HCEC 1CT (cell line): Measurements from ENCODE around the gene FBXL2.

Experiments used
- DNase-seq: peaks from one replicate; pipeline ENCODE4 v3.0.0-alpha.2; 2017

FBXL2 gene, protein sequence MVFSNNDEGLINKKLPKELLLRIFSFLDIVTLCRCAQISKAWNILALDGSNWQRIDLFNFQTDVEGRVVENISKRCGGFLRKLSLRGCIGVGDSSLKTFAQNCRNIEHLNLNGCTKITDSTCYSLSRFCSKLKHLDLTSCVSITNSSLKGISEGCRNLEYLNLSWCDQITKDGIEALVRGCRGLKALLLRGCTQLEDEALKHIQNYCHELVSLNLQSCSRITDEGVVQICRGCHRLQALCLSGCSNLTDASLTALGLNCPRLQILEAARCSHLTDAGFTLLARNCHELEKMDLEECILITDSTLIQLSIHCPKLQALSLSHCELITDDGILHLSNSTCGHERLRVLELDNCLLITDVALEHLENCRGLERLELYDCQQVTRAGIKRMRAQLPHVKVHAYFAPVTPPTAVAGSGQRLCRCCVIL

DNA sequence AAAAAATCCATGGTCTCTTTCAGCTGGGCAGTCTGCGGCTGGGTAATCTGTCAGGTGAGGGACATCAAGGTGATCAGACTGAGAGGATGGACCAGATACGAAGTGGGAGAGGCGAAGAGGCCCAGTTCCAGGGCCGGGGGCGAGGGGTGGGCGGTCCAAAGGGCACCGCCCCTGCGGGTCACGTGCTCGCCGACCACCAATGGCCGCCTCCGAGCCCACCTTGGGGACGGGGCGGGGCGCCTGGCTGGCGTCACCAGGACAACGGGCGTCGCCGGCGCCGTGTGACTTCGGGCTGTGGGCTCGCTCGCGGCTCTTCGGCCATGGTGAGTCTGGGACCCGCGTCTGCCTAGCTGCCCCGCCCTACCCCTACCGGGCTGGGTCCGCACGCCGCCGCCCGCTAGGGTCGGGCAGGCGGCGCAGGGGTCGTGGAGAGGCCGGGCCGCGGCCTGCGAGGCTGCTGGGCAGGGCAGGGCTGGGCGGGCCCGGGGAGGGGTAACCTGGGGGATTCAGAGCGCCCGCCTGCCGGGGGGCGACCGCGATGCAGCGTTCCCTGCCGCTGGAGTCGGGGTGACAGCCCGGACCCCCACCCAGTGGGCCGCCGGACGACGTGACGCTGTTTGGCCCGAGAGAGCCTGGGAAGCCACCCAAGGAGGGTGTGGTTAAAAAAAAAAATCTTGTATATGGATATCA is at the start of gene FBXL2:
FBXL2 (plus strand) TSS at position 250 of the 690 bp plus-strand sequence; CDS start at position 321, 71 bp downstream.
- peak; percentile 63 for DNase-seq

DNA sequence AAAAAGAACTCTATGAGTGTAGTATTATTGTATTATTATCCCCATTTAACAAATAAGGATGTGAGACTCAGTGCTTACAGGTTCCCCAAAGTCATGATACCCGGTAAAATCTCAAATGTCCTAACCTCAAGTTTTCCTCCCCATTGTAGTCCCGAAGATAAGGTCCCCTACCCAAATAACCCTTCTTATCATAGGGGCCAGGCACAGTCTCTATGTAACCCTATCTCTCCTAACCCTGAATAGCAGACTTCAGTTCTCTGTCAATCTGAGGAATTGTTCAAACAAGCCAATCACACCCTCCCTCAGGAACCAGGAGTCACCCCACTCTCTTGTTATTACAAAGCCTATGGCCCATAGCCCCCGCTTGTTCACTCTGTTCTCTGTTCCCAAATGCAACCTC is 48.2 kb upstream of the FBXL2 start:
- DNase-seq: no peak

DNA sequence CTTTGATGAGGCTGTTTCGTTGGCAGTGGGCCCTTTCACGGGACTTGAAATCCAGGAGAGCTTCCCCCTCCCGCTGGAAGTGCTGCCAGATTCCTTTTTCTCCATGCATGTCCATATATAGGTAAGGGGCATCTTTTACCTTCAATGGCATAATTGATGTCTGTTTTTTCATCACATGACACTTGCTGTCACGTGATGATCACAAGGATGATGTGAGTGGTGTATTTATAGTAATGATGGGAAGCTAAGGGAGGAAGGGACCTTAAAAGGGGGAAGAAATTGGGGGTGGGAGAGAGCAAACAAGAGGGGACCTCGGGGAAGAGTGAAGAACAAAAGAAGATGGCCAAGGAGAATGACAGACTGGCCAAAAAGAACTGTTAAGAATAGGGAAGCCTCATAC is 47.3 kb upstream of the FBXL2 start:
- no peak for DNase-seq

DNA sequence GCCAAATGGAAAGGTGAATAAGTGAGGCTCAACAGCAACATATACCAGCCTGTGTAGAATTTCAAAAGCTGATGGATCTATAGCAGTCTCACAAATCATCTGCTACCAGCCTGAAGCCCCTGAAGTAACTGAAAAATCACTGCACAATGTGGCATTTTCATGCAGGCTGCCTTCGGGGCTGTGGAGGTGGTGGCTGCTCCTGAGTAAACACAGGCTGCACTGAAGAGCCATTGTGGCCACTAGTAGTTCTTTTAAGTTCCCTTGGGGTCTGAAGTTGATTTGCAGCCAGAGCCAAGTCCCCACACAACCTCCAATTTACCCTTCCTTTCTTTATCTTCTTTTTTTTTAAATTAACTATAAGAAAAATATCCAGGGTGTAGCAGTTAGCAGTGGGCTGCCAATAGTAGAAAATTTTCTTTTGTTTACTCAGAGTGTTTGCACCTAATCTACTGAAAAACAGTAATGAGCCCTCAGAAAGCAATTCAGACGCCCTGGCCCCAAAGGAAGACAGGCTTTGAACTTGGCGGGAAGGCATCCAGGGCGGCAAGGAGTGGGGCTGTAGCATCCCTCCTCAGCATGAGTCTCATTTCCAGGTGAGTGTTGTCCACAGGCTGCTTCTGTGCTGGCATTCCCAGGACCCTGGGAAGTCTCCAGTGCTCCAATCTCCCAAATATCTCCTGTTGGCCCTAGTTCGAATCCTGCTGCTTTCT is 45.3 kb upstream of the FBXL2 start:
- no peak for DNase-seq

DNA sequence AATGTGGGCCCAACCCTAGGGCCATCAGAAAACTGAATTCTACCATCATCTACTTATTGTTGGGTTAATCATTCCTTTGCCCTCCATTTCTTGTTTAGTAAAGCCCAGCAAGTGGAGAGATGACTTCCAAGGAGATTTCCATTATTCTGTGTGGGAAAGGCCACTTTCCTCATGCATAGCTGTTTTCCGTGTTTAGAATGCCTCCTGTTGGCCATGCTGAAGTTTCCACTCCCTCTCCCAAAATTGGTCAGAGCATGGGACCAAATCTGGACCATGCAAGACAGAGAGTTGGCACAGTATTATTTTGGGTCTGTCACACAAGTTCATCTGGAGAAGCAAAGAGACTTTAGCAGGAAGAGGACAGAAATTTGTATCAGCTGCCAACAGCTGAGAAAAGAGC is 43.4 kb upstream of the FBXL2 start:
- no peak for DNase-seq

DNA sequence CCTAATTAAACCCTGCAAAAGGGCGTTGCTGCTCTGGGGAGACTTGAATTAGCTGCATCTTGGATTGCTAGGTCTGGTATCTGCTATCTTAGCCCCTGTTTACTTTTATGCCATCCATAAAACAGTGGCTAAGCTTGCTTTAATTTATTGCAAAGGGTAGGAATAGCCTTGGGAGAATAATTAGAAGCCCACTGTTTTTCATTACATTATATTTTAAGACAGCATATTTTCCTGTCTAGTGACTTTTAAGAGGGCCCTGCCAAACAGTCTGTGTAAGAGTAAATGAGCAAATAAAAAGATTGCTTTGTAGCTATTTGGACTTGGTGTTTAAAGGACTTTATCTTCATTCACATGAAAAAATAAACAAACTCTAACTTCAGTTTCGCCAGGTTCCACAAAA is 41.2 kb upstream of the FBXL2 start:
- no peak for DNase-seq

DNA sequence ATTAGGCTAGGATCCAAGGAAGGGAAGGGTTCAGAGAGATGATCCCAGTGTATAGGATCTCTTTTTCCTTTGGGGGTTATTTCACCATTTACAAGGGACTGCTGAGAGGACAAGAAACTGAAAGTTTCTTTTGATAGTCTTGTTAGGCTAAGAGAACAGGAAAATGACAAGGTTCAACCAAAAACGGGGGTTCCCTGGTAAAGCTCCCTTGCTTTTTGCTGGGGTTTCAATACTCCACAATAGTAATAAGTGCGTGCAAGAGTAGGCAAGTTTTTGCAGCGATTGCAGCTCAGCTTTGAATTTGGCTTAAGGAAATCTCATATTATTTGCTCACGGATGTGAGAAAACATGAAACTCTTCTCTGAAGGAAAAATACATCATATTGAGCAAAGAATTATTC is 39.8 kb upstream of the FBXL2 start:
- no peak for DNase-seq

DNA sequence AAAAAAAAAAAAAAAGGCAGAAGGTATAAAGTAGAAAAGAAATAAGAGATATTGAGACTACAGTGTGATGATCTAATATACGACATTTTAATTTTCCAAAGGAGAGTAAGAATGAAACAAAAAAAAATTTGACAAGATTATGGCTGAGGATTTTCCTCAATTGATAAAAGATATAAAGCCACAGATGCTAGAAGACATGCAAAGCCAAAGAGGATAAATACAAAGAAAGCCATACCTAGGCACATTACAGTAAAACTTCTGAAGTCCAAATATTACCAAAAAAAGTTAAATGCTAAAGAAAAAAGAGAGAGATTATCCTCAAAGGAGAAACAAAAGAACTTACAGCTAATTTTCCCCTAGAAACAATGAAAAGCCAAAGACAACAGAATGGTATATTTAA is 38.3 kb upstream of the FBXL2 start:
- DNase-seq: no peak

DNA sequence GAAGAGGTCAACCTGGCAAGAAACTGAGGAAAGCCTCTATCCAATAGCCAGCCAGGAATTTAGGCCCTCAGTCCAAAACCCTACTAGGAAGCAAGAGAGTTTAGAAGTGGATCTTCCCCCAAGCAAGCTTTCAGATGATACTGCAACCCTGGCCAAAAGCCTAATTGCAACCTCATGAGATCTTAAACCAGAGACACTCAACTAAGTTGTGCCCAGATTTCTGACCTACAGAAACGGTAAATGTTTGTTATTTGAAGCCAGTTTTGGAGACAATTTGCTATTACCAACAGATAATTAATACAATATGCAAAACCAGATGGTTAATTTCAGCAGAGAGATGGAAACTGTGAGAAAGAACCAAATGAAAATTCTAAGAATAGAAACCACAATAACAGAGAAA is 37.0 kb upstream of the FBXL2 start:
- DNase-seq: no peak

DNA sequence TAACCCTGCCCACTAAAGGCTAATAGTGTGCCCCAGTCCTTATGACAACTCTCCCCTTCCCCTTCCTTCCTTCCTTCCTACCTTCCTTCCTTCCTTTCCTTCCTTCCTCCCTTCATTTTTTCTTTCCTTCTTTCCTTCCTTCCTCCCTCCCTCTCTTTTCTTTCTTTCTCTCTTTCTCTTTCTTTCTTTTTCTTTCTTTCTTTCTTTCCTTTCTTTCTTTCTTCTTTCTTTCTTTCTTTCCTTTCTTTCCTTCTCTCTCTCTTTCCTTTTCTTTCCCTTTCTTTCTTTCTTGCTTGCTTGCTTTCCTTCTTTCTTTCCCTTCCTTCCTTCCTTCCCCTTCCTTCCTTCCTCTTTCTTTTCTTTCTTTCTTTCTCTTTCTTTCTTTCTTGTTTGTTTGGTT is 30.5 kb upstream of the FBXL2 start:
- no peak for DNase-seq

DNA sequence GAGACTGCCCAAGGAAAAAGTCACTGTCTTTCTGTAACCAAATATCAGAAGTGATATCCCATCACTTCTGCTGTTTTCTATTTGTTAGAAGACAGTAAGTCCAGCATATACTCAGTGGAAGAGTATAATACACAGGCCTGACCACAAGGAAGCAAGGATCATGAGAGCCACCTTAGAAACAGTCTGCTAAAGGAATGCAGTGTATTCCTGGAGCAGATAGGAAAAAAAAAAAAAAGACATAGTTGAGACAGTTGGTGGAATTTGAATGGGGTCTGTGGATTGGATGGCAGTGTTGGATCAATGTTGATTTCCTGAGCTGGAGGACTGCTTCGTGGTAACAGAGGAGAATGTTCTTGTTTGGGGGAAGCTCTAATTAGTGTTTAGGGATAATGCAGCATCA is 26.5 kb upstream of the FBXL2 start:
- no peak for DNase-seq

DNA sequence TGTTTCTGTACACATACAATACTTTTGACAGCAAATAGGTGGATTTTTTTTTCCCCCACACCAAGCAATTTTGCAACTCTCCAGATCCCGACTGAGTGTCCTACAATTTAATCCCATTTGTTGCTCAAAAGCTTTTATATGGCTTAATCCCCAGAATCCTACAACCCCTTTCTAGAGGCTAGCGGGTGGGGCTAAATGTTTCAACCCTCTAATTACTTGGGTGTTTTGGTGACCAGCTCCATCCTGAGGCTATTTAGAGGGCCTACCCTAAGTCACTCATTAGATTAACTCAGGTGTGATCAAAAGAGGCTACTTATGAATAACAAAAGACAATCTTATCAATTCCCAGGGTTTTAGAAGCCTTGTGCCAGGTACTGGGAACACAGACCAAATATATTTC is 21.0 kb upstream of the FBXL2 start:
- DNase-seq: no peak

DNA sequence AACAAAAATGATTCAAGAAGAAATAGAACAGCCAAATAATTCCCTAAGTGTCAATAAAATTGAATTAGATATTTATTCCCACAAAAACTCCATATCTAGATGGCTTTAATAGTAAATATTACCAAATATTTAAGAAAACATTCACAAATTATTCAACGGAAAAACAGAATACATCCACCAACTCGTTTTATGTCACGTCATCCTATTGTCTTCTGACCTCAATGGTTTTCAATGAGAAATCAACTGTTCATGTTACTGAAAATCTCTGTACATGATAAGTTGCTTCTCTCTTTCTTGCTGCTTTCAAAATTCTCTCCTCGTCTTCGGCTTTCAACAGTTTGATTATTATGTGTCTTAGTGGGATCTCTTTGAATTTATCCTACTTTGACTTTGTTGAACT is 17.1 kb upstream of the FBXL2 start:
- no peak for DNase-seq

DNA sequence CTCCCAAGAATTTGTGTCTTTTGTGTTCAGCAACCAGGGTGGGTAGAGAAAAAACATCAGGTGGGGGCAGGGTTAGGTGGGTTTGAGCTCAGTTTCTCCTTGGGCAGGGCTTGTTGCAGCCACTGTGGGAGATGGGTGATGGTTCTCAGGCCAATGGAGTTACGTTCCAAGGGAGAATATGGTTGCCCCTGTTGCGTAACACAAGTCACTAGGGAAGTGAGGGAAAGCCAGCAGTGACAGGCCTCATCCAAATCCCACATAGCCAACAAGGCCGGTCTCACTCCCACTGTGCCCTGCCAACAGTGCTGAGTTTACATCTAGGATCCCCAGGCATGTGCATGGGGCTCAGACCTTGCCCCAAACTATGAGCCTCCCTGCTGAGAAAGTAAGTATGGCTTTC is 7.9 kb upstream of the FBXL2 start:
- no peak for DNase-seq

DNA sequence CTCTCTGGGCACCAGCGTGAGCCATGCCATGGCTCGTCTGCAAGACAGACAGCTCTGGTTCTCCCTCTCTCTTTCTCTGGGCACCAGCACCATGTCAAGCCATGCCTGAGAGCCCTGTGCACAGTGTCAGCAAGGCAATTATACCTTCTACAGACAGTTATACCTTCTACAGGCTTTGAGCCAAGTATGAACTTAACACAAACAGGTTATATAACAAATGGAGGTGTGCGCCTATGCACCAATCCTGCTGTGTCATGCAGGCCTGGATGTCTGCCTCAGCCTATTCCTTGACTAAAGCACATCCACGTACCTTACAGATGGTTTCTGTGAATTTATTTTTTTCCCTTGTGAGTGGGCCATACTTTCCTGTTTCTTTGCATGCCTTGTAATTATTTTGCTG is 5.9 kb upstream of the FBXL2 start:
- no peak for DNase-seq

DNA sequence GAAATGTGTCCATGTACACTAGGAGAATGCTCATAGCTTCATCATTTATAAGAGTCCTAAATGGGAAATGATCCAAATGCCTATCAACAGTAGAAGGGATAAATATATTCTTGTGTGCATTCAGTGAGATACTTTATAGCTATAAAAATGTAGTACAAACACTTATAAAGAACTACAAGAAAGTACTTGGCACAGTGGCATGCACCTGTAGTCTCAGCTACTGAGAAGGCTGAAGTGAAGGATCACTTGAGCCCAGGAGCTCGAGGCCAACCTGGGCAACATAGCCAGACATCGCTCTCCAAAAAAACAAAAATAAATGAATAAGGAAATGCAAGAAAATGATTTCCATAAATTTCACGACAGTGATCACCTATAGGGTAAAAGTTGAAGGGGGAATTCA is 3.6 kb upstream of the FBXL2 start:
- DNase-seq: no peak

DNA sequence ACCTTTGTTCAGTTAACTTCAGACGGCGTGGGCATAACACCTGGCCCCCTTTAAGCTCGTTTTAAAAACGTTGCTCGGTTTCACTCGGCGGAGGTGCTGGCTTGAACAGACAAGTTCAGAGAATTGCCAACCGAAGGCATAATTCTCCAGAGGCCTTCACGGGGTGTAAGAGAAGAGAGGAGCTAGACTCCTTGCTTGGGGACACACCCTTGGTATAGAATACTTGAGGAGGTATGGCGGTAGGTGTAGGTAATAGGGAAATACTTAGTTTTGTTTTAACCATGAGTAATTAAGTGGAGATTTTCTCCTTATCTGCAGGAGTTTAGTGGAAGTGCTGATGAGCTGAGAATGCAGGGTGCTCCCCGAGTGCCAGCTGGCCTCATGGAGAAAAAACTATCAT is 921 bp downstream of the FBXL2 start:
- DNase-seq: no peak

DNA sequence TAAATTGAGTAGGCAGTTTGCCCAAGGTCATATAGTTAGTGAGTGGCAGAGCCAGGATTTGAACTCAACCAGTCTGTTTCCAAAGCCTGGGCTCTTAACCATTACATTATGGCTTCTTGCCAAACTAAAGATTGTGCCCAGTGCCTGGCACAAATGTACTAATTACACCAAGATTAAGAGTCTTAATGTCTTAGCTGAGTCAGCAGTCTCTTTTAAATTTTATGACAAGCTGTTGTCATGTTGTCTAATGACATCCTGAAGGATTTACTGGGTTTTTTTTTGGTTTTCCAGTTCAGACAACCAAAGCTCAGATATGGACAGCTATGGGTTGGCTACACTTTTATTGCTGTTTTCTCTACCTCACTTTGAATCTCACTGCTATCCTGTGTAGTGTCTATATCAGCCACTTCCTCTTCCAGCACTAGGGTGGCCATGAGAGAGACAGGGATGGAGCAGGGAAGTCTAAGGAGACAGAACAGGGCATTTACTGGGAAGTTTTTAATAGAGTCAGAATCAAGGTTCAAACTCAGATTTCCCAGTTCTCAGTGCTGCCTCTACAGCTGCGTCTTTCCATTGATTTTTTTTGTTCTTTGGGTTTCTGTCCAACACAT is 10.5 kb downstream of the FBXL2 start:
- no peak for DNase-seq

DNA sequence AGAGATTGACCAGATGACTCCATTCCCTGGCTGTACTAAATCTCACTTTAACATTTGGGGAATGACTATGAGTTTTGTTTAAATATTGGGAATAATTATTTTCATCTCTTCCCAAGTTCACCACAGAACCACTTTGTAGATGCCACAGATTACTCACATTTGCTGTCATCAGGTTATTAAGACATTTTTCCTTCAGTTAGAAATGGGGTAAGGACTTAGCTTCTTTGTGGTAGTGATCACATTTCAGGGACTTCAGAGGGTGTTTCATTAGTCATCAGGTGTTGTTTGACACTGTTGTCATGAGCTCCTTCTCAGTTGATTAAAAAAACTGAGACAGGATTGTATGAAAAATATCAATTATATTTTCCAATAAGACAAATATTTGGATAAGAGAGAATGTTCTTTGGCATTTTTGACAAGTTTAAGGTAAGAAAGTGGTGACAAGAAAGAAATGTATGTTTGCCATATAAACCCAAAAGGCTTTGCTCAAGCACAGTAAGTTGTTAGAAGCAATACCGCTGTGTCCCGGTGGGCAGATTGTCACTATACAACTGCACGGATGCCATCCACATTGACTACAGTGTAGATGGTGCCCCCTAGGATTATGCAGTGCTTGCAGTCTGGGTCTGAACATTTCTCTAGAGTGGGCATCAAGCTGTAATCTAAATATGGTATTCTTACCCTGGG is 22.3 kb downstream of the FBXL2 start:
- peak; percentile 88 for DNase-seq

DNA sequence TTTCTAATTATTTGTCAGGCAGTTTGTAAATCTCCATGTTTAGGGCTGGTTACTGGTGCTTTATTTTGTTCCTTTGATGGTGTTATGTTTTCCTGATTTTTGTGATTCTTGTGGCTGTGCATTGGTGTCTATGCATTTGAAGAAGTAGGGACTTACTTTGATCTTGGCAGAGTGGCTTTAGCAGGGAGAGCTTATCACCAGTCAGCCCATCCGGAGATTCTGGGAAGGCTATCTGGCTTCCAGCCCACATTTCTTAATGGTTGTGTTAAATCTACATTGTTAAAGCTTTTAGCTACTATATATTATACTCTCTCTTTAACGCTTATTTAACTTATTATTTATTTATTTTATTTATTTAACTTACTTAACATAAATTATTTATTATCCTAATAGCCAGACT is 35.1 kb downstream of the FBXL2 start:
- DNase-seq: no peak

DNA sequence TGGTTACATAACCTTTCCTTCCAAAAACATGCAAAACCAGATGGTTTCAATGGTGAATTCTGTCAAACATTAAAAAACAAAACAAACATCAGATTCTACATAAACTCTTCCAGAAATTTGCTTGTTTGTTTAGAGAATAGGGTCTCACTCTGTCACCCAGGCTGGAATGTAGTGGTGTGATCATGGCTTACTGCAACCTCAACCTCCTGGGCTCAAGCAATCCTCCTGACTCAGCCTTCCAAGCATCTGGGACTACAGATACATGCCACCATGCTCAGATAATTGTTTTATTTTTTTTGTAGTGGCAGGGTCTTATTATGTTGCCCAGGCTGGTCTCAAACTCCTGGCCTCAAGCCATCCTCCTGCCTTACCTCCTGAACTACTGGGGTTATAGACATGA is 36.1 kb downstream of the FBXL2 start:
- DNase-seq: peak; percentile 43

DNA sequence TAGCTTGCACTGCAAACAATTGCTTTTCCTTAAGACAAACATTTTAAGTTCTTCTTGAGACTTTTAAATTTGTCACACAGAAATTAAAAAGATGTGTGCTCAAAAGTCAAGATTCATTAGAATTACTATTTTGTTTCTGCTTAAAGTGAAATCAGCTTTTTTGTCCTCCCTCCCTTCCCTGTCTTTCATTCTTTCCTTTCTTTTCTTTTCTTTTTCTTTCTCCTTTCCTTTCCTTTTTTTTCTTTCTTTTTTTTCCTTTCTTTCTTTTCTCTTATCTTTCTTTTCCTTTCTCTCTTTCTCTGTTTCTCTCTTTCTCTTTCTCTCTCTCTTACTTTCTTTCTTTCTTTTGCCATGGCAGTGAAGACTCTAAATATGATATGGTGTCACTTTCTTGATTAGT is 37.8 kb downstream of the FBXL2 start:
- DNase-seq: no peak

DNA sequence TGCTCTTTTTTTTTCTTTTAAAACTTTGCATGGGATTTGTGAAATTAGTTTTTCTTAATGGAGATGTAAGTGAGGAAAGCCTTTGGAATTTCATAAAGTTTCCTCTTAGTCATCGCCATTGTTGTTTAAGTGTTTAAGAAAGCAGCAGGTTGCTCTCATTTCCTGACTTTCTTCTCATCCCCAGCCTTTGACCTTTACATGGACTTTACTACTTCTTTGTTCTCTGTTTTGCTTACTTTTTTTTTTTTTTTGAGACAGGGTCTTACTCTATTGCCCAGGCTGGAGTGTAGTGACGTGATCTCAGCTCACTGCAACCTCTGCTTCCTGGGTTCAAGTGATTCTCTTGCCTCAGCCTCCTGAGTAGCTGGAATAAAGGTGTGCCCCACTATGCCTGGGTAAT is 38.6 kb downstream of the FBXL2 start:
- DNase-seq: peak; percentile 73
